ENCODE measurements around the gene ZMIZ1. TPM values are rescaled to one million over a fixed set of nuclear protein-coding genes. Genes with fewer than 3 reads are reported as not detected.

Gene ZMIZ1
- total and polyA plus RNA-seq, 2 donors (not counting 1 experiment from before 2014, with no cell fraction given): 6.3 to 30.6 TPM

GRCh38 chr10:79115302-79115701 lies 46.5 kb downstream of the ZMIZ1 start:
- H3K9ac ChIP-seq (ENCODE audit: insufficient read depth, low read length): no peak overlapping the region

GRCh38 chr10:79116368-79116767 lies 47.6 kb downstream of the ZMIZ1 start:
- H3K4me3 ChIP-seq (replicated peaks in 1 of 4; ENCODE audit: control extremely low read depth in 1 of 4, insufficient read depth in 1 of 4, low read depth in 3 of 4, low read length in 4 of 4): no peak overlapping the region
- no peak overlapping the region for H3K27ac ChIP-seq (ENCODE audit: insufficient read depth, low read length)
- no peaks in the 10 kb centered on the region for H3K9me3 ChIP-seq (ENCODE audit: control insufficient read depth, insufficient read depth, low read depth, low read length)
- H3K27me3 ChIP-seq (ENCODE audit: control insufficient read depth, insufficient read depth, low read length): no peaks in the 10 kb centered on the region
- H2AFZ ChIP-seq (ENCODE audit: low read length): no peak overlapping the region
- peaks cover 18% of the 10 kb centered on the region for H3K36me3 ChIP-seq (ENCODE audit: control insufficient read depth, insufficient read depth, low read length)
- no peak for DNase-seq (ENCODE audit: low read depth in 2 of 2)
- H3K4me1 ChIP-seq (ENCODE audit: control insufficient read depth, extremely low read depth, insufficient read depth, low read length): peaks cover 36% of the 10 kb centered on the region
- no peaks in the 10 kb centered on the region for H4K20me1 ChIP-seq (ENCODE audit: control insufficient read depth, extremely low read depth, insufficient read depth, low read length)
- no peak overlapping the region for H3K9ac ChIP-seq (ENCODE audit: insufficient read depth, low read length)
- peaks cover 87% of the 10 kb centered on the region for H3K79me2 ChIP-seq (ENCODE audit: control insufficient read depth, insufficient read depth, low read length)
- H3K4me2 ChIP-seq (ENCODE audit: extremely low read depth, insufficient read depth, low read length): no peak overlapping the region
- TF ChIP-seq EZH2 (IDR thresholded peaks at IDR 0.05; ENCODE audit: low read length, missing control alignments): no peak

More at GRCh38 chr10:79115302-79115701, 46.5 kb downstream of the ZMIZ1 start:
- TF ChIP-seq, protein P1, sequence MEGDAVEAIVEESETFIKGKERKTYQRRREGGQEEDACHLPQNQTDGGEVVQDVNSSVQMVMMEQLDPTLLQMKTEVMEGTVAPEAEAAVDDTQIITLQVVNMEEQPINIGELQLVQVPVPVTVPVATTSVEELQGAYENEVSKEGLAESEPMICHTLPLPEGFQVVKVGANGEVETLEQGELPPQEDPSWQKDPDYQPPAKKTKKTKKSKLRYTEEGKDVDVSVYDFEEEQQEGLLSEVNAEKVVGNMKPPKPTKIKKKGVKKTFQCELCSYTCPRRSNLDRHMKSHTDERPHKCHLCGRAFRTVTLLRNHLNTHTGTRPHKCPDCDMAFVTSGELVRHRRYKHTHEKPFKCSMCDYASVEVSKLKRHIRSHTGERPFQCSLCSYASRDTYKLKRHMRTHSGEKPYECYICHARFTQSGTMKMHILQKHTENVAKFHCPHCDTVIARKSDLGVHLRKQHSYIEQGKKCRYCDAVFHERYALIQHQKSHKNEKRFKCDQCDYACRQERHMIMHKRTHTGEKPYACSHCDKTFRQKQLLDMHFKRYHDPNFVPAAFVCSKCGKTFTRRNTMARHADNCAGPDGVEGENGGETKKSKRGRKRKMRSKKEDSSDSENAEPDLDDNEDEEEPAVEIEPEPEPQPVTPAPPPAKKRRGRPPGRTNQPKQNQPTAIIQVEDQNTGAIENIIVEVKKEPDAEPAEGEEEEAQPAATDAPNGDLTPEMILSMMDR (conservative IDR thresholded peaks at IDR 0.05 in 1 of 2, IDR thresholded peaks at IDR 0.05 in 1 of 2; ENCODE audit: low read depth in 1 of 2, low read length in 2 of 2): no peak
- TF ChIP-seq EZH2 (IDR thresholded peaks at IDR 0.05; ENCODE audit: low read length, missing control alignments): no peak
- H3K4me1 ChIP-seq (ENCODE audit: control insufficient read depth, extremely low read depth, insufficient read depth, low read length): peaks cover 41% of the 10 kb centered on the region
- H3K9me3 ChIP-seq (ENCODE audit: control insufficient read depth, insufficient read depth, low read depth, low read length): no peaks in the 10 kb centered on the region
- no peak overlapping the region for H2AFZ ChIP-seq (ENCODE audit: low read length)
- no peak for DNase-seq (ENCODE audit: low read depth in 2 of 2)
- H3K4me2 ChIP-seq (ENCODE audit: extremely low read depth, insufficient read depth, low read length): no peak overlapping the region
- no peaks in the 10 kb centered on the region for H3K27me3 ChIP-seq (ENCODE audit: control insufficient read depth, insufficient read depth, low read length)
- no peak overlapping the region for H3K27ac ChIP-seq (ENCODE audit: insufficient read depth, low read length)
- peaks cover 15% of the 10 kb centered on the region for H3K36me3 ChIP-seq (ENCODE audit: control insufficient read depth, insufficient read depth, low read length)
- peaks cover under 1% of the 10 kb centered on the region for H4K20me1 ChIP-seq (ENCODE audit: control insufficient read depth, extremely low read depth, insufficient read depth, low read length)
- peaks cover 93% of the 10 kb centered on the region for H3K79me2 ChIP-seq (ENCODE audit: control insufficient read depth, insufficient read depth, low read length)
- no peak overlapping the region for H3K4me3 ChIP-seq (replicated peaks in 1 of 4; ENCODE audit: control extremely low read depth in 1 of 4, insufficient read depth in 1 of 4, low read depth in 3 of 4, low read length in 4 of 4)

GRCh38 chr10:79116801-79117723 lies 48.3 kb downstream of the ZMIZ1 start:
- no peak overlapping the region for H3K9ac ChIP-seq (ENCODE audit: insufficient read depth, low read length)
- DNase-seq (ENCODE audit: low read depth in 2 of 2): peak; percentile 56 to 63
- no peak overlapping the region for H3K4me3 ChIP-seq (replicated peaks in 1 of 4; ENCODE audit: control extremely low read depth in 1 of 4, insufficient read depth in 1 of 4, low read depth in 3 of 4, low read length in 4 of 4)
- no peak overlapping the region for H2AFZ ChIP-seq (ENCODE audit: low read length)
- TF ChIP-seq EZH2 (IDR thresholded peaks at IDR 0.05; ENCODE audit: low read length, missing control alignments): no peak
- H3K27me3 ChIP-seq (ENCODE audit: control insufficient read depth, insufficient read depth, low read length): no peaks in the 10 kb centered on the region
- no peaks in the 10 kb centered on the region for H3K9me3 ChIP-seq (ENCODE audit: control insufficient read depth, insufficient read depth, low read depth, low read length)
- peaks cover 34% of the 10 kb centered on the region for H3K4me1 ChIP-seq (ENCODE audit: control insufficient read depth, extremely low read depth, insufficient read depth, low read length)
- H3K79me2 ChIP-seq (ENCODE audit: control insufficient read depth, insufficient read depth, low read length): peaks cover 84% of the 10 kb centered on the region
- H4K20me1 ChIP-seq (ENCODE audit: control insufficient read depth, extremely low read depth, insufficient read depth, low read length): no peaks in the 10 kb centered on the region
- peaks cover 21% of the 10 kb centered on the region for H3K36me3 ChIP-seq (ENCODE audit: control insufficient read depth, insufficient read depth, low read length)
- H3K27ac ChIP-seq (ENCODE audit: insufficient read depth, low read length): no peak overlapping the region
- no peak overlapping the region for H3K4me2 ChIP-seq (ENCODE audit: extremely low read depth, insufficient read depth, low read length)

Data from fibroblast of lung (primary cell).